ENCODE results near the gene MSH3.

GRCh38 chr5:80707645-80708044 is 53.2 kb downstream of the MSH3 start:
- no peak for TF ChIP-seq CTCF (IDR thresholded peaks at IDR 0.05)
- TF ChIP-seq ZFX (IDR thresholded peaks at IDR 0.05; ENCODE audit: borderline replicate concordance) = no peak
